ENCODE data around the gene BMP8A. TPM values are rescaled to one million over a fixed set of nuclear protein-coding genes. Genes with fewer than 3 reads are reported as not detected.
A peak's percentile ranks its signal among the peaks of the same experiment; 100 is the strongest.
"Not testable (repeated sequence)": the region's sequence is repeated elsewhere in the genome, so short reads cannot be mapped to it uniquely, and the experiment has no call there.

The BMP8A gene
- total RNA-seq, 2 donors from 2014 or later, result 1.3 to 2.9 TPM

GRCh38 chr1:39522221-39522620 is 30.8 kb downstream of the BMP8A start:
- intact Hi-C loops (cut with DNase I), result not testable (repeated sequence)

DNA sequence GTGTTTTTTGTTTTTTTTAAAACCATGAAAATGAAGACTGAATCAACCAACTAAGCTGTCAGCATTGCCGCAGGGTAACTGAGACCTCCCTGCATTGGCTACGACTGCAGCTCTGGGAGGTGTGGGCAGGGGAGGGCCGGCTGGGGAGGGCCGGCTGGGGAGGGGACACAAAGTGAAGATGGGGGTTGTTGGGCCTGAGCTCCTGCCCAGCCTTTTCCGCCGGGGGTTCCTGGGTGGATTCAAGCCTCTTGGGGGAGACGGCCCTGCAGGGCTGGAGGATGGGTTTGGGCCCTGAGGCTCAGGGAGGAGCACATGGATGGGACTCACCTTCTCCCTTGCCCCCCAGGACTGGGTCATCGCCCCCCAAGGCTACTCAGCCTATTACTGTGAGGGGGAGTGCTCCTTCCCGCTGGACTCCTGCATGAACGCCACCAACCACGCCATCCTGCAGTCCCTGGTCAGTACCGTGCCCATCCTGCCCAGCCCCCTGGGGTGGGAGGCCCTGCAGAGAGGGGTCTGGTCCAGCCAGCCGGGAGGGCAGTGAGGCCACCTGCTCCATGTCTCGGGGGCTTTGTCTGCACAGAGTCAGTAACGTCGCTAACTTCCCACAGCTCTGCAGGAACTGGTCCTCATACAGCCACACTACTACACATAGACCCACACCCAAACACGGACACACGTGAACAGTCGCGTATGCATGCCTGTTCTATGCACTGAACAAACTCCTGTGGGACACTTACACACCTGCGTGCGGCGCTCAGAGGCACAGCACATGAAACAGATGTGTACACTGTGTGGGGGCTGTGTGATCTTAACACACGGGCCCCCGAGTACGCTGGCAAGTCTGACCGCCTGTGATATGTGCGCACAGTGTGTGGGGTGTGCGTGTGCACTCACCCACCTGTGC is 31.5 kb downstream of the BMP8A start:
- ATAC-seq (no peak), DNase-seq (no peak)
- intact Hi-C loops (cut with DNase I), result no loop called here

More at GRCh38 chr1:39522221-39522620, 30.8 kb downstream of the BMP8A start:
- DNase-seq, ATAC-seq: not testable (repeated sequence)

DNA sequence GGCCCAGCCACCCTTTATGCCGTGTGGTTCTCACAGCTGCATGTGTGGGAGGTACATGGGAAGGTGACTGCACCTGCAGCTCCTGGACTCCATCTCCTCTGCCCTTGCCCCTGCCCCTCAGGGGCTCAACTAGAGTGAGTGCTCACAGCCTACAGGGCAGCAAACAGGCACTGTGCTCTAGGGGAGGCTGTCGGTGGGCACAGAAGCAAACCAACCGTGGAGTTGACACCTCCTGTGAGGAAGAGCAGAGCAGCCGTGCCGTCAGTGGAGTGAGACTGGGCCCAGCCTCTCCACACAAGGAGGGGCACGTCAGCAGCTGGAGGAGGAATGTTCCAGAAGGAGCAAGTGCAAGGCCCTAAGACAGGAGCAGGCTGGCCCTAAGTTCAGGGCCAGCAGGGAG is 32.7 kb downstream of the BMP8A start:
- DNase-seq (no peak), ATAC-seq (no peak)
- intact Hi-C loops (cut with DNase I), result no loop called here

DNA sequence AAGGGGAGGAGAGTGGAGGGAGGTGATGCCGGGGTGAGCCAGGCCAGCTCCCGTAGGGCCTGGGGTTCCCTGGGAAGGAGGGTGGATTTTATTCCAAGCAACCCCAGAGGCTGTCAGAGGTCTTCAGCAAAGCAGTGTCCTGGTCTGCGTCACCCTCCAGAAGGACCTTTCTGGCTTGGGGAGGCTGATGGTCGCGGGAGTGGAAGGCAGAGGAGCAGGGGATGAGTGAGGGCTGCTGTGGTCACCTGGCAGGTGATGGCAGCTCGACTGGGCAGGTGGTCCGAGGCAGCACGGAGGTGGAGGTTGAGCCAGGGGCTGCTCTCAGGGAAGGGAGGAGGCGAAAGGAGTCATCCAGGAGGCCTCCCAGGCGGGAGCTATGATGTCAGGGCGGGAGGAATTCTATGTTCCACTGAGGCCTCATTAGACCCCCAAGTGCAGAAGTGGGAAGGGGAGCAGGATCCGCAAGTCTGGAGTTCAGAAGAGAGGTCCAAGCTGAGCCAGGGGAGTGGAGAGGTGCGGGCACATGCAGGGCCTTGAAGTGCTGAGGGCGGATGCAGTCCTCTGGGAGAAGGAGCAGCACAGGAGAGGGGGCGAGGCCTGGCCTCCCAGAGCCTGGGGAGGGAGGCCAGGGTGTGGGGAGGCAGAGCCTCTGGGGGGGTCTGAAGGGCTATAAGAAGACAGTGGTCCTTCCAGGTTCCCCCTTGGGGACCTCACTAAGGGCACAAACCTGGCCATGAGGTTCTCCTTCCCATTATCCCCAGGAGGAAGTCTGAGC is 33.3 kb downstream of the BMP8A start:
- intact Hi-C loops (cut with DNase I), result no loop called here
- no peak for ATAC-seq
- DNase-seq, result no peak

GRCh38 chr1:39525366-39526165 is 34.1 kb downstream of the BMP8A start:
- DNase-seq (no peak), ATAC-seq (peak in 1 of 2 donors; percentile 87)
- intact Hi-C loops (cut with DNase I), result no loop called here

DNA sequence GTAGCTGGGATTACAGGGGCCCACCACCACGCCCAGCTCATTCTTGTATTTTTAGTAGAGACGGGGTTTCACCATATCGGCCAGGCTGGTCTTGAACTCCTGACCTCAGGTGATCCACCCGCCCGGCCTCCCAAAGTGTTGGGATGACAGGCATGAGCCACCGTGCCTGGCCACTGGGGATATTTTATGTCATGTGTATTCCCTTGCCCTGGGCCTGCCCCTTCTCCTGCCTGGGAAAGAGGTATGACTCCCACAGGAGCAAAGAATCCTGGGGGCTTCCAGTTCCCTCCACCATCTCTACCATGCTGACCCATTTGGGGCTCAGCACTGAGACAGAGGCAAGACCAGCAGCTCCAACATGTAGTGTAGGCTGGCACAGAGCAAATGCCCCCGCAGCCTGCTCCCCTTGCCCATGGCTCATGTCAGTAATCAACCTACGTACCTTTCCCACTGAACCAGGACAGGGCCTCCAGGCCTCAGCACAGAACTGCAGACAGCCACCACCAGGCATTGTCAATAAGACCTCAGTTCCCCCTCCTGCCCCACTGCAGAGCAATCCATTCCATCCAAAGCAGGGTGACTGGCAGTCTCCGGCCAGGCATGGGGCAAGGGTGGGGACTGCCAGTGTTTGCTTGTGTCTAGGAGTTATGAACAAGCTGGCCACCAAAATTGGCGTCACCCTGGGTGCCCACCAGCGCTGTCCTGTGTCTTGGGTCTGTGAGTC is 35.2 kb downstream of the BMP8A start:
- ATAC-seq, result no peak
- intact Hi-C loops (cut with DNase I), result no loop called here

GRCh38 chr1:39527190-39527579 is 35.7 kb downstream of the BMP8A start:
- intact Hi-C loops (cut with DNase I); DNase-seq; ATAC-seq: not testable (repeated sequence)

More for the DNA sequence above, 35.2 kb downstream of the BMP8A start:
- DNase-seq, result no peak

DNA sequence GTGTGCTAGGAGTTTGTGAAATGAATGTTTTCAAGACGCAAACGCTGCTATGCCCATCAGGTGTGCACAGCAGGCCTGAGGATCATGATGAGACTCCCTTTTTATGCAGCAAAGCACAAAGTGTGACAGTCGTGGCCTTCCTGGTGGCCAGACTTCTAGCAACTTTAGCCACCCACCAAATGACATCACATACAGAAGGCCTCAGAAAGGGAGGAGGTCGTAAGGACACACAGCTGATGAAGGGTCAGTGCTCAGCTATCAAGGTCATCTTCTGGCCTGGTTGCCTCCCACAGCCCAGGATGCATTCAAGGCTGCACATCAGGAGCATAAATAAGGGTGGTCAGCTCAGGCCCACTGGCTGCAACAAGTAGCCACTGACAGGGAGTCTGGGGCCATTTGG is 36.6 kb downstream of the BMP8A start:
- no peak for DNase-seq

DNA sequence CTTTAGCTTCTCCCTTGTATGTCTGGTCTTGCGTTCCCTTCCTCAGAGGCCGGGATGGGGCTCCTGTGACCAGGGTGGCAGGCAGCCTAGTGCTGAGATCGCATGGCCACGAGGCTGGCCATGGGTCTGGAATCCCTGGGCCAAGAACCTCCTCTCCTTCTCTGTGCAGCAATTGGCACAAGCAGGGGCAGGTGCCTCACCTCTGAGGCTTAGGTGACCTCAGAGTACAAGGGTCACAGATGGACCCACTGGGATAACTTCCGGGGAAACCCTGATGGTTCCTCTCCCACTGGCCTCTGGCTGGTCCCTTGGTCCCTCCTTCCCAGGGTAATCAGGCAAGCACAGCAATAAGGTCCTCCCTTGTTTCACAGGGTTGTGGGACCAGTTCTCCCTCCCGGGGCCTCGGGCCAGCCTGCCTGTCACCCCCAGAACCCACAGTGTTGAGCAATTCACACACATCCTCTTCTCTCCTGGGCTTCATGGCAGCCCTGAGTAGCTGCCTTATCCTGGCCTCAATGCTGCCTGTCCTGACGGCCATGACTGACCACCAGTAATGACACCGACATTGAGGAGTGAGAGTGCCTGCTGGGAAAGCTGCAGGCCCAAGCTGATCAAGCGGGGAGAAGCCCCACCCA is 38.6 kb downstream of the BMP8A start:
- no peak for ATAC-seq
- DNase-seq, result no peak
- intact Hi-C loops (cut with DNase I), result loop anchor here in 1 of 2 donors (10.0 kb wide), 1 partner anchor 45 kb away; no protein-coding TSS in a partner anchor

More for the DNA sequence above, 36.6 kb downstream of the BMP8A start:
- no peak for ATAC-seq
- intact Hi-C loops (cut with DNase I), result no loop called here

- intact Hi-C loops (cut with DNase I), result loop anchor here in 1 of 2 donors (10.0 kb wide), 1 partner anchor 47 kb away; no protein-coding TSS in a partner anchor
- DNase-seq (no peak), ATAC-seq (no peak)
Observed at GRCh38 chr1:39531526-39531925, 40.1 kb downstream of the BMP8A start.

DNA sequence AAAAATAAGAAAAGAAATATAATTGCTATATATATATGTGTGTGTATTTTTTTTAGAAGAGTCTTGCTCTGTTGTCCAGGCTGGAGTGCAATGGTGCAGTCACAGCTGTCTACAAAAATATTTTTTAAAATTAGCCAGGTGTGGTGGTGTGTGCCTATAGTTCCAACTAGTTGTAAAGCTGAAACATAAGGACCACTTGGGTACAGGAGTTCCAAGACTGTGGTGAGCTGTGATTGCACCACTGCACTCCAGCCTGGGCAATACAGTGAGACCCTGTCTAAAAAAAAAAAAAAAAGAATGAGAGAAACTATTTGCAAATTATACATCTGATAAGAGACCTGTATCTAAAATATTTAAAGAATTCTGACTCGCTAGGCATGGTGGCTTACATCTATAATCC is 42.0 kb downstream of the BMP8A start:
- ATAC-seq (no peak), DNase-seq (no peak)
- intact Hi-C loops (cut with DNase I), result loop anchor here in 1 of 2 donors (10.0 kb wide), 1 partner anchor 49 kb away; no protein-coding TSS in a partner anchor

DNA sequence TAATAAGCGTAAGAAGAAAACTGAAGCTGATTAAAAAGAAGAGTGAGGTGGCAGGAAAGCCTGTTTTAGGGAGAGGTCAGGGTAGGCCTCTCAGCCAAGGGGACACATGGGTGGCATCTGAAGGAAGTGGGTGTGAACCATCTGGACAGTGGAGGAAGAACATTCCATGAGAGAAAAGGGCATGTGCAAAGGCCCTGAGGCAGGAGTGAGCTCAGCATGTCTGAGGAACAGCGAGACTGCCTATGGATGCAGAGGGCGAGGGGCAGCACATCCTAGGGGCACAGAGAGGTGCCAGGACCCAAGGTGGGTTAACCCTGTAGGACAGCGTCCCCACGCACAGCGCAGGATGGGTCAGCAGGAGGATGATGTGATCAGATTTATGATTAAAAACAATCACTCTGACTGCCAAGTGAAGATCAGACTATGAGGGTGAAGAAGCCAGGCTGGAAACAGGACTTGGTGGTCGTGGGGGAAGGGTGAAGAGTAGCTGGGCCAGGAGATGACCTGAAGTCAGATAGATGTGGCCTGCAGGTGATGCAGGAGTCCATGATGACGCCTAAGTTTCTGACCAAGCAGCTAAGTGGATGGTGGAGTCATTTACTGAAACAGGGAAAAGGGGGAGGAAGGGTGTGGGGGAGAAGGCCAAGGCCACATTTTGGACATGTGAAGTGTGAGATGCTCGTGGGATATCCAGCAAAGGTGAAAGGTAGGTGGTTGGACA is 47.3 kb downstream of the BMP8A start:
- ATAC-seq, result no peak
- no peak for DNase-seq
- intact Hi-C loops (cut with DNase I), result loop anchor here in 1 of 2 donors (10.0 kb wide), 1 partner anchor 54 kb away; no protein-coding TSS in a partner anchor

DNA sequence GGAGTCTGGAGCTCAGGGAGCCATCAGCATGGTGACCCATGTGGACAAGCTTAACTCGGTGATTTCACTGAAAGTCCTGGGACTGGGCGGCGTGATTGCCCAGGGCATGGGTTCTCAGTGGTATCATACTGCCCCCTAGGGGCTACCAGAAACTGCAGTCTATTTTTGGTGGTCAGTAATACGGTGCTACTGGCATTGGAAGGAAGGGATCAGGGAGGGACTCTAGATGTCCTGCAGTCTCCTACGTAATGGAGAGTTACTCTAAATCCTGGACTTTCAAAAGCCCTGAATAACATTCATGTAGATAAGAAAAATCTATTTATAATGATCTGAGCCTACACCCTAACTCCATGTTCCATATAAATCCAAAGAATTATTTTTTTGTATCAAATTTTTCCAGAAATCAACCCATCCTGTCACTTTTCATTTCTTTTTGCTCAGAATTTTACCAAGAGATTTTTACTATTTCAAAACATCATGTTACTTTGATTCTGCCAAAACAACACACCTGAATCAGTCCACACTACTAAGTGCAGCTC is 47.9 kb downstream of the BMP8A start:
- intact Hi-C loops (cut with DNase I), result loop anchor here in 1 of 2 donors (10.0 kb wide), 1 partner anchor 55 kb away; no protein-coding TSS in a partner anchor
- ATAC-seq, result peak; percentile 84 to 87
- DNase-seq, result peak; percentile 76

DNA sequence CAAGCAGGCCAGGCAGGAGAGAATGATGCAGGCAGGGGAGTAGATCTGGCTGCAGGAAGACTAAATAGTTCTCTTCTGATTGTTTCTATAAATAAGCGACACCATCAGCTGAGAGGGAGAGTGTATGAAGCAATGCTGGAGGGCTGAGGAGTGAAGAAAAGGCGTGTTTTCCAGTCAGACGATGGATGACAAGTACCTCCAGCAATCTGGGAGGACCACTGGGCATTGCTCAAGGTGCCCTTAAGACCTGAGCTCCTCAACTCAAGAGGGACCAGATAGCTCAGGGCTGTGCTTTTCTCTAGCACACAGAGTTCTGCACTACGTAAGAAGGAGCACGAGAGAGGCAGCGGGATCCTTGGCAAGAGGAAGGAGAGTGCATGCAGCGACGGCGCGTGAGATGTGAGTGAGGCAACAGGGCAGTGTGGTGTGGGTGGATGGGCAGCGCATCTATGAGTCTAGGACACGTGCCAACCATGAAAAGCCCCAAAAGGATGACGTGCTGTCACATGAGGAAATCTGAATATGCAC is 49.1 kb downstream of the BMP8A start:
- intact Hi-C loops (cut with DNase I), result loop anchor here in 1 of 2 donors (5.0 kb wide), 1 partner anchor 443 kb away; no protein-coding TSS in a partner anchor
- ATAC-seq, result peak; percentile 70 to 88
- peak; percentile 82 for DNase-seq

- no peak for DNase-seq
- ATAC-seq, result no peak
- intact Hi-C loops (cut with DNase I), result loop anchor here in 1 of 2 donors (5.0 kb wide), 1 partner anchor 446 kb away; no protein-coding TSS in a partner anchor
Observed at GRCh38 chr1:39542924-39543323, 51.5 kb downstream of the BMP8A start.

DNA sequence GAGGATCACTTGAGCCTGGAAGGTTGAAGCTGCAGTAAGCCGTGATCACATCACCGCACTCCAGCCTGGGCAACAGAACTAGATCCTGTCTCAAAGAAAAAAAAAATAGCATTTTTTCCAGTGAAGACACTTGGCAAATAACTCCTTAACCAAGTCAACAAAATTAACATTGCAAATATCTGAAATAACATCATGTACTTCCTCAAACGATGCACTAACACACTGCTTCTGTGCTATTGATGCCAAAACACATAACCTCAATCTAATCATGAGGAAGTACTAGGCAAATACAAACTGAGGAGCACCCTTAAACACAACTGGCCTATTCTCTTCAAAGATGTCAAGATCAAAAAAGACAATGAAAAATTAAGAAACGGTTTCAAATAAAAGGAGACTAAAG is 52.9 kb downstream of the BMP8A start:
- DNase-seq (no peak), ATAC-seq (no peak)
- intact Hi-C loops (cut with DNase I), result loop anchor here in 1 of 2 donors (5.0 kb wide), 1 partner anchor 447 kb away; no protein-coding TSS in a partner anchor

All from left cardiac atrium (tissue), 4 donors.